Measurements from ENCODE around the gene ZBTB7B.

The ZBTB7B gene

DNA sequence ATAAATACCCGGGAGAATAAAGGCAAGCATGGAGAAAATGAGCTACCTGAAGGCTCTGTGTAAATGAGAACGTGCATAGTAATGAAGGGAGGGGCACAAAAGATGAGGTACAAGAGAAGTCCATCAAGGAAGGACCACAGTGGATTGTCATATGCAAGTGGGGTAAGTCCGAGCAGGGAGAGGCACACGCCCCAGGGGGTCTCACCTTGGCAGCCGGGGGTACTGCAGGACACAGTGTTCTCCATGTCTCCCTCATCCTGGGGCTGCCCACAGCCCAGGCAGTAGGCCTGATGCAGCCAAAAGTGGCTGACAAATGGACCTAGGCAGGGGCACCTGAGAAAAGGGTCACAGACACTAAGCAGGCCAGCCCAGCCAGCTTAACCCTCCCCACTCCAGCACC, 21.0 kb downstream of the ZBTB7B start:
- TF ChIP-seq CTCF (IDR thresholded peaks at IDR 0.05; ENCODE audit: low read depth, low read length, missing control alignments), result no peak
- no peak for DNase-seq (ENCODE audit: extremely low read depth, low read depth)
- H3K4me3 ChIP-seq (replicated peaks; ENCODE audit: low read depth, low read length), result no peak overlapping the region

DNA sequence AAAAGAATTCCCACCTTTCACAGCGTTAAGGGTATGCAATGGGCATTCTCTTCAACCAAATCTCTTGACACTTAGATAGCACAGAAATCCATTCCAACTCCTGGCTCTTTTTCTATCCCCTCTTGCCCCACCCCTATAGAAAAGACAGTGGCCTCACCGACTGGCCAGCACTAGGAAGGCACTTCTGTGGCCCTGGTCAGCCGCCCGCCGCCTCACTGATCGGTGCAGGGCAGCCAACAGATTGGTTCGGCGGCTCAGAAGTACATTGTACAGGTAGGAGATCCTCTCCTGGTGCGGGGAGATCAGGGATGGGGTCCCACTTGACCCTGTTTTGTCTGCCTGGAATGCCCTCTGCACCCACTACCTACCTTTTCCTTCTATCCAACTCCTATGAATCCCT, 21.7 kb downstream of the ZBTB7B start:
- no peak for TF ChIP-seq CTCF (IDR thresholded peaks at IDR 0.05; ENCODE audit: low read depth, low read length, missing control alignments)
- DNase-seq (ENCODE audit: extremely low read depth, low read depth), result no peak
- no peak overlapping the region for H3K4me3 ChIP-seq (replicated peaks; ENCODE audit: low read depth, low read length)

- DNase-seq (ENCODE audit: extremely low read depth, low read depth), result no peak
These were observed 23.6 kb downstream of the ZBTB7B start for GRCh38 chr1:155026154-155026553.

DNA sequence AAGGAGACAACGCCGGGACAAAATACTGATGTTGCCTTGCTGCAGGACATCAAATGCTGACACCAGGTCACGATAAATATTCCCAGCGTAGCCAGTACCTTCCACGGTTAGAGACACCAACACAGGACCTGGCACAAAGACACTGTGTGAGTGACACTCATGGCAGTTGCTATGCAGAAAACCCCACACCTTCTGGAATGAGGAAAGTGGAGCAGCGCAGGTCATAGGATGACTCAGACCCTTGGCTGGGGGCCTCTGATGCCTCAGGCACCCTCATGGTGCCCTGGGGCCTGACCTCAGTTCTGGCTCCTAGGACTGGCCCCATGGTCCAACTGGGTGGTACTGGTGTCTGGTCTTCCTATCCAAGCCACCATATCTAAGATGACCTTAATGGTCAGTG, 24.0 kb downstream of the ZBTB7B start:
- no peak for TF ChIP-seq CTCF (IDR thresholded peaks at IDR 0.05; ENCODE audit: low read depth, low read length, missing control alignments)
- H3K4me3 ChIP-seq (replicated peaks; ENCODE audit: low read depth, low read length), result no peak overlapping the region
- no peak for DNase-seq (ENCODE audit: extremely low read depth, low read depth)

More at GRCh38 chr1:155026154-155026553, 23.6 kb downstream of the ZBTB7B start:
- H3K4me3 ChIP-seq (replicated peaks; ENCODE audit: low read depth, low read length), result no peak overlapping the region
- TF ChIP-seq CTCF (IDR thresholded peaks at IDR 0.05; ENCODE audit: low read depth, low read length, missing control alignments), result no peak

- no peak overlapping the region for H3K4me3 ChIP-seq (replicated peaks; ENCODE audit: low read depth, low read length)
- DNase-seq (ENCODE audit: extremely low read depth, low read depth), result no peak
- no peak for TF ChIP-seq CTCF (IDR thresholded peaks at IDR 0.05; ENCODE audit: low read depth, low read length, missing control alignments)
These were observed 27.1 kb downstream of the ZBTB7B start for GRCh38 chr1:155029513-155030242.

GRCh38 chr1:155030243-155030795, 27.7 kb downstream of the ZBTB7B start:
- no peak for DNase-seq (ENCODE audit: extremely low read depth, low read depth)
- TF ChIP-seq CTCF (IDR thresholded peaks at IDR 0.05; ENCODE audit: low read depth, low read length, missing control alignments), result no peak
- no peak overlapping the region for H3K4me3 ChIP-seq (replicated peaks; ENCODE audit: low read depth, low read length)

Measured in HFF-Myc (cell line).